Regular cardiac myocyte (primary cell): ENCODE results near the gene EBF3. TPM values are rescaled to one million over a fixed set of nuclear protein-coding genes. Genes with fewer than 3 reads are reported as not detected.

Experiments
- total RNA-seq: library from RNA; depleted of rRNA; stranded (reverse); fragments of >200 nt; gene quantifications from 2 replicates; pipeline ENCODE4 v1.2.3, GENCODE V29; 2014

EBF3 gene
- total RNA-seq, result 11.6 and 20.5 TPM in 2 replicates

GRCh38 chr10:129963641-129964501, at the start of gene EBF3:
EBF3 (minus strand) TSS chr10:129964274; CDS start chr10:129963768, 506 bp downstream.

Other genes with a start within 250 kb of the EBF3 start
- 0.56 and 1.2 TPM in 2 replicates for gene C10orf143, start 146.6 kb upstream of the EBF3 start, total RNA-seq
- gene GLRX3, start 172.1 kb upstream of the EBF3 start, total RNA-seq, result 86.8 and 131 TPM in 2 replicates